SK-N-SH treated with all-trans-retinoic acid at 6 μM for 48 hours (cell line): ENCODE results near the gene REEP1.

Experiments used
- ATAC-seq: fragments of 200-7000 bp; cut with Tn5 transposase; 3 replicates; pipeline ENCODE4 v1.9.1; 2020; ENCODE audit warnings: mild to moderate bottlenecking, moderate library complexity
- ARNTL ChIP-seq: fragments of 450-650 bp; formaldehyde crosslinking; IDR thresholded peaks from 2 replicates; pipeline ENCODE4 v1.5.0; 2020; ENCODE audit warnings: low read depth, mild to moderate bottlenecking, moderate library complexity, borderline replicate concordance
- BACH2 ChIP-seq: fragments of 250-450 bp; sonication (Bioruptor Pico); IDR thresholded peaks from 2 replicates; pipeline ENCODE4 v1.9.0; 2021; ENCODE audit warnings: mild to moderate bottlenecking, borderline replicate concordance
- CSDC2 ChIP-seq: fragments of 250-450 bp; sonication (Bioruptor Pico); IDR thresholded peaks from 2 replicates; pipeline ENCODE4 v1.5.0; 2020; ENCODE audit warnings: mild to moderate bottlenecking, moderate library complexity
- ESRRG ChIP-seq: fragments of 250-450 bp; sonication (Bioruptor Pico); IDR thresholded peaks from 2 replicates; pipeline ENCODE4 v1.6.1; 2021; ENCODE audit warnings: mild to moderate bottlenecking
- GLIS3 ChIP-seq: fragments of 250-450 bp; sonication (Bioruptor Pico); IDR thresholded peaks from 2 replicates; pipeline ENCODE4 v1.5.0; 2020; ENCODE audit warnings: mild to moderate bottlenecking, moderate library complexity
- OSR1 ChIP-seq: fragments of 250-450 bp; sonication (Bioruptor Pico); IDR thresholded peaks from 2 replicates; pipeline ENCODE4 v1.8.0; 2022; ENCODE audit warnings: moderate library complexity, mild to moderate bottlenecking, inconsistent platforms
- PATZ1 ChIP-seq: fragments of 250-450 bp; sonication (Bioruptor Pico); IDR thresholded peaks from 2 replicates; pipeline ENCODE4 v1.8.0; 2020; ENCODE audit warnings: mild to moderate bottlenecking, moderate library complexity, borderline replicate concordance
- PPARA ChIP-seq: fragments of 250-450 bp; sonication (Bioruptor Pico); IDR thresholded peaks from 2 replicates; pipeline ENCODE4 v1.5.0; 2020; ENCODE audit warnings: mild to moderate bottlenecking, borderline replicate concordance
- RARB ChIP-seq: fragments of 250-450 bp; sonication (Bioruptor Pico); IDR thresholded peaks from 2 replicates; pipeline ENCODE4 v1.8.0; 2021; ENCODE audit warnings: mild to moderate bottlenecking, moderate library complexity
- SNAI2 ChIP-seq: fragments of 250-450 bp; sonication (Bioruptor Pico); IDR thresholded peaks from 2 replicates; pipeline ENCODE4 v1.5.0; 2020; ENCODE audit warnings: mild to moderate bottlenecking, moderate library complexity
- TCF4 ChIP-seq: fragments of 250-450 bp; sonication (Bioruptor Pico); IDR thresholded peaks from 2 replicates; pipeline ENCODE4 v1.8.0; 2021; ENCODE audit warnings: mild to moderate bottlenecking, moderate library complexity, borderline replicate concordance
- TOX ChIP-seq: fragments of 250-450 bp; sonication (Bioruptor Pico); IDR thresholded peaks from 2 replicates; pipeline ENCODE4 v1.8.0; 2021; ENCODE audit warnings: mild to moderate bottlenecking, moderate library complexity, borderline replicate concordance
- TSHZ2 ChIP-seq: fragments of 250-450 bp; sonication (Bioruptor Pico); IDR thresholded peaks from 2 replicates; pipeline ENCODE4 v1.5.0; 2020; ENCODE audit warnings: mild to moderate bottlenecking, moderate library complexity
- ZC3H10 ChIP-seq: fragments of 250-450 bp; sonication (Bioruptor Pico); IDR thresholded peaks from 2 replicates; pipeline ENCODE4 v1.5.1; 2021; ENCODE audit warnings: mild to moderate bottlenecking, moderate library complexity
- ZFP3 ChIP-seq: fragments of 250-450 bp; sonication (Bioruptor Pico); IDR thresholded peaks from 2 replicates; pipeline ENCODE4 v1.5.0; 2020; ENCODE audit warnings: mild to moderate bottlenecking, moderate library complexity
- ZFP30 ChIP-seq: fragments of 450-650 bp; formaldehyde crosslinking; IDR thresholded peaks from 2 replicates; pipeline ENCODE4 v1.5.0; 2022; ENCODE audit warnings: mild to moderate bottlenecking, moderate library complexity
- ZNF565 ChIP-seq: fragments of 450-650 bp; formaldehyde crosslinking; conservative IDR thresholded peaks from 2 replicates; pipeline ENCODE4 v1.5.0; 2020; ENCODE audit warnings: low read depth, mild to moderate bottlenecking, moderate library complexity
- TF ChIP-seq, protein P1 (sequence below): fragments of 250-450 bp; sonication (Bioruptor Pico); IDR thresholded peaks from 2 replicates; pipeline ENCODE4 v1.5.1; 2021; ENCODE audit warnings: mild to moderate bottlenecking, moderate library complexity
- TF ChIP-seq, protein P2 (sequence below): fragments of 250-450 bp; sonication (Bioruptor Pico); IDR thresholded peaks from 2 replicates; pipeline ENCODE4 v1.5.1; 2020; ENCODE audit warnings: low read depth, mild to moderate bottlenecking, moderate library complexity
- TF ChIP-seq, protein P3 (sequence below): fragments of 250-450 bp; sonication (Bioruptor Pico); IDR thresholded peaks from 2 replicates; pipeline ENCODE4 v1.8.0; 2021; ENCODE audit warnings: low read depth, mild to moderate bottlenecking, moderate library complexity, borderline replicate concordance

Gene REEP1

DNA sequence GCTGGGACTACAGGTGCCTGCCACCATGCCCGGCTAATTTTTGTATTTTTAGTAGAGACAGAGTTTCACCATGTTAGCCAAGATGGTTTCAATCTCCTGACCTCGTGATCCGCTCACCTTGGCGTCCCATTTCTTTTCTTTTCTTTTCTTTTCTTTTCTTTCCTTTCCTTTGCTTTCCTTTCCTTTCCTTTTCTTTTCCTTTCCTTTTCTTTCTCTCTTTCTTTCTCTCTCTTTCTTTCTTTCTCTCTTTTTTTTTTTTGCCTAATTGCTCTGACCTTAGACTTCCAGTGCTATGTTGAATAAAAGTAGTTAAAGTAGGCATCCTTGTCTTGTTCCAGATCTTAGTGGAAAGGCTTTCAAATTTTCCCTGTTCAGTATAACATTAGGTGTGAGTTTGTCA, 41.0 kb upstream of the REEP1 start:
- no peak for TF ChIP-seq RARB
- no peak for TF ChIP-seq BACH2 (CRISPR knock-in tag)
- TF ChIP-seq PPARA (CRISPR knock-in tag), result no peak
- no peak for TF ChIP-seq TCF4
- no peak for TF ChIP-seq GLIS3 (CRISPR knock-in tag)
- TF ChIP-seq, protein P1, sequence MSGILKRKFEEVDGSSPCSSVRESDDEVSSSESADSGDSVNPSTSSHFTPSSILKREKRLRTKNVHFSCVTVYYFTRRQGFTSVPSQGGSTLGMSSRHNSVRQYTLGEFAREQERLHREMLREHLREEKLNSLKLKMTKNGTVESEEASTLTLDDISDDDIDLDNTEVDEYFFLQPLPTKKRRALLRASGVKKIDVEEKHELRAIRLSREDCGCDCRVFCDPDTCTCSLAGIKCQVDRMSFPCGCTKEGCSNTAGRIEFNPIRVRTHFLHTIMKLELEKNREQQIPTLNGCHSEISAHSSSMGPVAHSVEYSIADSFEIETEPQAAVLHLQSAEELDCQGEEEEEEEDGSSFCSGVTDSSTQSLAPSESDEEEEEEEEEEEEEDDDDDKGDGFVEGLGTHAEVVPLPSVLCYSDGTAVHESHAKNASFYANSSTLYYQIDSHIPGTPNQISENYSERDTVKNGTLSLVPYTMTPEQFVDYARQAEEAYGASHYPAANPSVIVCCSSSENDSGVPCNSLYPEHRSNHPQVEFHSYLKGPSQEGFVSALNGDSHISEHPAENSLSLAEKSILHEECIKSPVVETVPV (CRISPR knock-in tag), result no peak
- TF ChIP-seq, protein P2, sequence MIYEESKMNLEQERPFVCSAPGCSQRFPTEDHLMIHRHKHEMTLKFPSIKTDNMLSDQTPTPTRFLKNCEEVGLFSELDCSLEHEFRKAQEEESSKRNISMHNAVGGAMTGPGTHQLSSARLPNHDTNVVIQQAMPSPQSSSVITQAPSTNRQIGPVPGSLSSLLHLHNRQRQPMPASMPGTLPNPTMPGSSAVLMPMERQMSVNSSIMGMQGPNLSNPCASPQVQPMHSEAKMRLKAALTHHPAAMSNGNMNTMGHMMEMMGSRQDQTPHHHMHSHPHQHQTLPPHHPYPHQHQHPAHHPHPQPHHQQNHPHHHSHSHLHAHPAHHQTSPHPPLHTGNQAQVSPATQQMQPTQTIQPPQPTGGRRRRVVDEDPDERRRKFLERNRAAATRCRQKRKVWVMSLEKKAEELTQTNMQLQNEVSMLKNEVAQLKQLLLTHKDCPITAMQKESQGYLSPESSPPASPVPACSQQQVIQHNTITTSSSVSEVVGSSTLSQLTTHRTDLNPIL (CRISPR knock-in tag), result no peak
- no peak for TF ChIP-seq SNAI2 (CRISPR knock-in tag)
- no peak for TF ChIP-seq ESRRG
- TF ChIP-seq PATZ1 (CRISPR knock-in tag), result no peak
- no peak for TF ChIP-seq ZFP3
- no peak for TF ChIP-seq CSDC2
- no peak for TF ChIP-seq OSR1
- TF ChIP-seq TSHZ2 (CRISPR knock-in tag), result no peak
- TF ChIP-seq, protein P3, sequence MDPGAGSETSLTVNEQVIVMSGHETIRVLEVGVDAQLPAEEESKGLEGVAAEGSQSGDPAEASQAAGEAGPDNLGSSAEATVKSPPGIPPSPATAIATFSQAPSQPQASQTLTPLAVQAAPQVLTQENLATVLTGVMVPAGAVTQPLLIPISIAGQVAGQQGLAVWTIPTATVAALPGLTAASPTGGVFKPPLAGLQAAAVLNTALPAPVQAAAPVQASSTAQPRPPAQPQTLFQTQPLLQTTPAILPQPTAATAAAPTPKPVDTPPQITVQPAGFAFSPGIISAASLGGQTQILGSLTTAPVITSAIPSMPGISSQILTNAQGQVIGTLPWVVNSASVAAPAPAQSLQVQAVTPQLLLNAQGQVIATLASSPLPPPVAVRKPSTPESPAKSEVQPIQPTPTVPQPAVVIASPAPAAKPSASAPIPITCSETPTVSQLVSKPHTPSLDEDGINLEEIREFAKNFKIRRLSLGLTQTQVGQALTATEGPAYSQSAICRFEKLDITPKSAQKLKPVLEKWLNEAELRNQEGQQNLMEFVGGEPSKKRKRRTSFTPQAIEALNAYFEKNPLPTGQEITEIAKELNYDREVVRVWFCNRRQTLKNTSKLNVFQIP (CRISPR knock-in tag), result no peak
- TF ChIP-seq ARNTL (CRISPR knock-in tag), result no peak
- TF ChIP-seq ZC3H10 (CRISPR knock-in tag), result no peak
- TF ChIP-seq ZFP30 (CRISPR knock-in tag), result no peak
- TF ChIP-seq TOX (CRISPR knock-in tag), result no peak
- no peak for ATAC-seq

DNA sequence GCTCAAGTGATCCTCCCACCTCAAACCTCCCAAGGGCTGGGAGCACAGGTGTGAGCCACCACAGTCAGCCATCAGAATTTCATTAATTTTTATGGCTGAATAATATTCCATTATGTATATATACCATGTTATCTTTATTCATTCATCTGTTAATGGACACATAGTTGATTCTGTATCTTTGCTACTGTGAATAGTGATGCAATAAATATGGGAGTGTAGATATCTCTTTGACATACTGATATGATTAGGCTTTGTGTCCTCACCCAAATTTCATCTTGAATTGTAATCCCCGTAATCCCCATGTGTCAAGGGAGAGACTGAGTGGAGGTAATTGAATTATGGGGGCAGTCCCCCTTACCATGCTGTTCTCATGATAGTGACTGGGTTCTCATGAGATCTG, 38.2 kb upstream of the REEP1 start:
- TF ChIP-seq TOX (CRISPR knock-in tag) (no peak), ZC3H10 (CRISPR knock-in tag) (no peak), CSDC2 (no peak), ZNF565 (CRISPR knock-in tag) (no peak), ZFP30 (CRISPR knock-in tag) (no peak), RARB (no peak), TSHZ2 (CRISPR knock-in tag) (no peak)
- TF ChIP-seq, protein P2 (CRISPR knock-in tag), result no peak
- TF ChIP-seq, protein P1 (CRISPR knock-in tag), result no peak
- no peak for ATAC-seq
